Panc1 (cell line): Measurements from ENCODE around the gene DHRS2.

Experiments used
- CTCF ChIP-seq: fragments of 450-650 bp; IDR thresholded peaks from 2 replicates; pipeline ENCODE4 v1.5.1; 2017; ENCODE audit warnings: mild to moderate bottlenecking
- POLR2AphosphoS5 ChIP-seq: IDR thresholded peaks from 2 replicates; pipeline ENCODE4 v1.6.1; 2012; ENCODE audit warnings: mild to moderate bottlenecking, low read depth, low read length, moderate library complexity
- SIN3A ChIP-seq: IDR thresholded peaks from 2 replicates; pipeline ENCODE4 v1.6.1; 2012; ENCODE audit warnings: low read depth, mild to moderate bottlenecking, low read length, moderate library complexity, borderline replicate concordance; ENCODE audit not compliant: insufficient read depth
- TF ChIP-seq, protein P1 (sequence below), 2 experiments: IDR thresholded peaks; 2 replicates each; pipeline ENCODE4 v1.6.1; 2011 to 2012; ENCODE audit warnings: low read depth in 2 of 2, control low read depth in 1 of 2, low read length in 1 of 2, mild to moderate bottlenecking in 1 of 2, moderate library complexity in 1 of 2; ENCODE audit not compliant: insufficient read depth in 1 of 2

- TF ChIP-seq, protein P1, sequence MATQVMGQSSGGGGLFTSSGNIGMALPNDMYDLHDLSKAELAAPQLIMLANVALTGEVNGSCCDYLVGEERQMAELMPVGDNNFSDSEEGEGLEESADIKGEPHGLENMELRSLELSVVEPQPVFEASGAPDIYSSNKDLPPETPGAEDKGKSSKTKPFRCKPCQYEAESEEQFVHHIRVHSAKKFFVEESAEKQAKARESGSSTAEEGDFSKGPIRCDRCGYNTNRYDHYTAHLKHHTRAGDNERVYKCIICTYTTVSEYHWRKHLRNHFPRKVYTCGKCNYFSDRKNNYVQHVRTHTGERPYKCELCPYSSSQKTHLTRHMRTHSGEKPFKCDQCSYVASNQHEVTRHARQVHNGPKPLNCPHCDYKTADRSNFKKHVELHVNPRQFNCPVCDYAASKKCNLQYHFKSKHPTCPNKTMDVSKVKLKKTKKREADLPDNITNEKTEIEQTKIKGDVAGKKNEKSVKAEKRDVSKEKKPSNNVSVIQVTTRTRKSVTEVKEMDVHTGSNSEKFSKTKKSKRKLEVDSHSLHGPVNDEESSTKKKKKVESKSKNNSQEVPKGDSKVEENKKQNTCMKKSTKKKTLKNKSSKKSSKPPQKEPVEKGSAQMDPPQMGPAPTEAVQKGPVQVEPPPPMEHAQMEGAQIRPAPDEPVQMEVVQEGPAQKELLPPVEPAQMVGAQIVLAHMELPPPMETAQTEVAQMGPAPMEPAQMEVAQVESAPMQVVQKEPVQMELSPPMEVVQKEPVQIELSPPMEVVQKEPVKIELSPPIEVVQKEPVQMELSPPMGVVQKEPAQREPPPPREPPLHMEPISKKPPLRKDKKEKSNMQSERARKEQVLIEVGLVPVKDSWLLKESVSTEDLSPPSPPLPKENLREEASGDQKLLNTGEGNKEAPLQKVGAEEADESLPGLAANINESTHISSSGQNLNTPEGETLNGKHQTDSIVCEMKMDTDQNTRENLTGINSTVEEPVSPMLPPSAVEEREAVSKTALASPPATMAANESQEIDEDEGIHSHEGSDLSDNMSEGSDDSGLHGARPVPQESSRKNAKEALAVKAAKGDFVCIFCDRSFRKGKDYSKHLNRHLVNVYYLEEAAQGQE (IDR thresholded peaks at IDR 0.05; ENCODE audit: insufficient read depth in 1 of 2, low read depth in 2 of 2, low read length in 1 of 2): no peak
- no peak for TF ChIP-seq CTCF
- no peak for TF ChIP-seq POLR2AphosphoS5
- no peak for TF ChIP-seq SIN3A
Observed at GRCh38 chr14:23641180-23641914, 5.2 kb downstream of the DHRS2 start.
